ENCODE data around the gene SLC16A2.

- TF ChIP-seq CTCF (IDR thresholded peaks at IDR 0.05; ENCODE audit: low read depth, low read length, poor library complexity, severe bottlenecking) (no peak), EZH2phosphoT487 (IDR thresholded peaks at IDR 0.05; ENCODE audit: borderline replicate concordance, low read length) (no peak)
These were observed 93.1 kb downstream of the SLC16A2 start for GRCh38 chrX:74514384-74514783.
